ENCODE results near the gene PDCD1LG2.

- no peak for TF ChIP-seq CTCF (conservative IDR thresholded peaks at IDR 0.05; ENCODE audit: low read length)
- no peak for TF ChIP-seq EZH2phosphoT487 (IDR thresholded peaks at IDR 0.05; ENCODE audit: borderline replicate concordance)
Observed at GRCh38 chr9:5499157-5499556, 11.2 kb upstream of the PDCD1LG2 start.
